ENCODE measurements around the gene STOX1. TPM values are rescaled to one million over a fixed set of nuclear protein-coding genes. Genes with fewer than 3 reads are reported as not detected.
"Not testable (repeated sequence)": the region's sequence is repeated elsewhere in the genome, so short reads cannot be mapped to it uniquely, and the experiment has no call there.

The STOX1 gene
- total RNA-seq, 3 donors from 2014 or later (not counting 1 experiment from before 2014, with no cell fraction given), result 0.07 TPM; not detected in 2

DNA sequence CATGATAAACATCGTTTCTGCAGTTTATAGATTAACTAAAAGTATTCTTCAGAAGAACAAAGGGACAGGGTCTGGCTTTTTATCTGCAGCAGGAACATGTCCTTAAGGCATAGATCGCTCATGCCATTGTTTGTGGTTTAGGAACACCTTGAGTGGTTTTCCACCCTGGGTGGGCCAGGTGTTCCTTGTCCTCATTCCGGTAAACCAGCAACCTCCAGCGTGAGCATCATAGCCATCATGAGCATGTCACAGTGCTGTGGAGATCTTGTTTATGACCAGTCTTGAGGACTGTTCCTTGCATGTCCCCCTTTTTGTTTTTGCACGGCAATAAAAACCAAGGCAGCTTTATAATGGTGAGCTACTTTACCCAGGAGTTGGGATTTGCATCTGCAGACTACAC lies 33.9 kb downstream of the STOX1 start:
- TF ChIP-seq, protein P1, sequence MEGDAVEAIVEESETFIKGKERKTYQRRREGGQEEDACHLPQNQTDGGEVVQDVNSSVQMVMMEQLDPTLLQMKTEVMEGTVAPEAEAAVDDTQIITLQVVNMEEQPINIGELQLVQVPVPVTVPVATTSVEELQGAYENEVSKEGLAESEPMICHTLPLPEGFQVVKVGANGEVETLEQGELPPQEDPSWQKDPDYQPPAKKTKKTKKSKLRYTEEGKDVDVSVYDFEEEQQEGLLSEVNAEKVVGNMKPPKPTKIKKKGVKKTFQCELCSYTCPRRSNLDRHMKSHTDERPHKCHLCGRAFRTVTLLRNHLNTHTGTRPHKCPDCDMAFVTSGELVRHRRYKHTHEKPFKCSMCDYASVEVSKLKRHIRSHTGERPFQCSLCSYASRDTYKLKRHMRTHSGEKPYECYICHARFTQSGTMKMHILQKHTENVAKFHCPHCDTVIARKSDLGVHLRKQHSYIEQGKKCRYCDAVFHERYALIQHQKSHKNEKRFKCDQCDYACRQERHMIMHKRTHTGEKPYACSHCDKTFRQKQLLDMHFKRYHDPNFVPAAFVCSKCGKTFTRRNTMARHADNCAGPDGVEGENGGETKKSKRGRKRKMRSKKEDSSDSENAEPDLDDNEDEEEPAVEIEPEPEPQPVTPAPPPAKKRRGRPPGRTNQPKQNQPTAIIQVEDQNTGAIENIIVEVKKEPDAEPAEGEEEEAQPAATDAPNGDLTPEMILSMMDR (IDR thresholded peaks at IDR 0.05), result no peak
- Histone ChIP-seq H3K9me3 (ENCODE audit: control insufficient read depth, insufficient read depth, low read length) (peaks cover 19% of the 10 kb centered on the region), H3K27me3 (ENCODE audit: control insufficient read depth, insufficient read depth, low read length) (no peaks in the 10 kb centered on the region), H3K4me3 (ENCODE audit: low read length) (no peak overlapping the region), H3K36me3 (ENCODE audit: control insufficient read depth, insufficient read depth, low read length) (no peaks in the 10 kb centered on the region), H3K4me1 (ENCODE audit: control insufficient read depth, insufficient read depth, low read length) (no peaks in the 10 kb centered on the region), H3K27ac (ENCODE audit: low read length) (no peak overlapping the region)
- no peak overlapping the region for H3K4me3 Mint-ChIP-seq
- no peaks in the 10 kb centered on the region for H3K4me1 Mint-ChIP-seq
- H3K9me3 Mint-ChIP-seq, result peaks cover 6 to 13% of the 10 kb centered on the region in 2 donors
- peaks cover 4 to 8% of the 10 kb centered on the region in 2 donors for H3K27me3 Mint-ChIP-seq (ENCODE audit: low read depth in 2 of 2)
- intact Hi-C loops (cut with micrococcal nuclease), result no loop called here
- 97% methylated on average over 5 of the region's 5 CpGs for WGBS (ENCODE audit: insufficient coverage)
- no peak for ATAC-seq
- H3K36me3 Mint-ChIP-seq, result no peaks in the 10 kb centered on the region
- no peak for DNase-seq
- H3K27ac Mint-ChIP-seq, result no peak overlapping the region

DNA sequence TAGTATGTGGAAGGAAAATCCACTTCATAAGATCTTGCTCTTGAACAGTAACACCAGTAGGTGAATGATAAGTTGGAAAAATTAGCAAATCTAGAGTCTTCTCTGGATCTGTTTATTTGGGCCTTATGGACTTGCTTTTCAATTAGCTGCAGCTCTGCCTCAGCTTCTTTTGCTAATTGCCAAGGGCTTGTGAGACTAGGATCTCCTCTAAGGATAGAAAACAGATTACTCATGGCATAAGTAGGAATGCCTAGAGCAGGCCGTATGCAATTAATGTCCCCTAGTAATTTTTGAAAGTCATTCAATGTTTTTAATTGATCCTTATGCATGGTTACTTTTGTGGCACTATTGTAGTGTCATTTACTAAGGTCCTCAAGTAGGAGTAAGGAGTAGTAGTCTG lies 37.3 kb downstream of the STOX1 start:
- Histone ChIP-seq H3K27ac (ENCODE audit: low read length) (no peak overlapping the region), H3K36me3 (ENCODE audit: control insufficient read depth, insufficient read depth, low read length) (no peaks in the 10 kb centered on the region), H3K4me3 (ENCODE audit: low read length) (no peak overlapping the region), H3K4me1 (ENCODE audit: control insufficient read depth, insufficient read depth, low read length) (no peaks in the 10 kb centered on the region), H3K27me3 (ENCODE audit: control insufficient read depth, insufficient read depth, low read length) (no peaks in the 10 kb centered on the region), H3K9me3 (ENCODE audit: control insufficient read depth, insufficient read depth, low read length) (peaks cover 19% of the 10 kb centered on the region)
- ATAC-seq, result no peak
- 100% methylated on average over 1 of the region's 1 CpG for WGBS (ENCODE audit: insufficient coverage)
- TF ChIP-seq, protein P1 (IDR thresholded peaks at IDR 0.05), result no peak
- DNase-seq, result no peak
- Mint-ChIP-seq H3K36me3 (no peaks in the 10 kb centered on the region), H3K9me3 (peaks cover 6 to 10% of the 10 kb centered on the region in 2 donors), H3K4me1 (no peaks in the 10 kb centered on the region), H3K4me3 (no peak overlapping the region), H3K27me3 (ENCODE audit: low read depth in 2 of 2) (peaks cover 0 to 5% of the 10 kb centered on the region in 2 donors), H3K27ac (no peak overlapping the region)
- intact Hi-C loops (cut with micrococcal nuclease), result no loop called here

DNA sequence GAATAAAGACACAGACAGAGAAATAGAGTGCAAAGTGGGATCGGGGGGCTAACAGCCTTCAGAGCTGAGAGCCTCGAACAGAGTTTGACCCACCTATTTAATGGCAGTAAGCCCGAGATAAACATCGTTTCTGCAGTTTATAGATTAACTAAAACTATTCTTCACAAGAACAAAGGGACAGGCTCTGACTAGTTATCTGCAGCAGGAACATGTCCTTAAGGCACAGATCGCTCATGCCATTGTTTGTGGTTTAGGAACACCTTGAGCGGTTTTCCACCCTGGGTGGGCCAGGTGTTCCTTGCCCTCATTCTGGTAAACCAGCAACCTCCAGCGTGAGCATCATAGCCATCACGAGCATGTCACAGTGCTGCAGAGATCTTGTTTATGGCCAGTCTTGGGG lies 40.8 kb downstream of the STOX1 start:
- H3K27me3 ChIP-seq (ENCODE audit: control insufficient read depth, insufficient read depth, low read length); H3K27me3 Mint-ChIP-seq (ENCODE audit: low read depth in 2 of 2); H3K27ac Mint-ChIP-seq; H3K4me3 ChIP-seq (ENCODE audit: low read length); H3K4me1 ChIP-seq (ENCODE audit: control insufficient read depth, insufficient read depth, low read length); H3K36me3 Mint-ChIP-seq; intact Hi-C loops (cut with micrococcal nuclease); H3K36me3 ChIP-seq (ENCODE audit: control insufficient read depth, insufficient read depth, low read length); H3K4me3 Mint-ChIP-seq; DNase-seq; H3K9me3 Mint-ChIP-seq; H3K4me1 Mint-ChIP-seq; ATAC-seq; H3K27ac ChIP-seq (ENCODE audit: low read length); H3K9me3 ChIP-seq (ENCODE audit: control insufficient read depth, insufficient read depth, low read length): not testable (repeated sequence)
- WGBS (ENCODE audit: insufficient coverage), result 94% methylated on average over 8 of the region's 8 CpGs

DNA sequence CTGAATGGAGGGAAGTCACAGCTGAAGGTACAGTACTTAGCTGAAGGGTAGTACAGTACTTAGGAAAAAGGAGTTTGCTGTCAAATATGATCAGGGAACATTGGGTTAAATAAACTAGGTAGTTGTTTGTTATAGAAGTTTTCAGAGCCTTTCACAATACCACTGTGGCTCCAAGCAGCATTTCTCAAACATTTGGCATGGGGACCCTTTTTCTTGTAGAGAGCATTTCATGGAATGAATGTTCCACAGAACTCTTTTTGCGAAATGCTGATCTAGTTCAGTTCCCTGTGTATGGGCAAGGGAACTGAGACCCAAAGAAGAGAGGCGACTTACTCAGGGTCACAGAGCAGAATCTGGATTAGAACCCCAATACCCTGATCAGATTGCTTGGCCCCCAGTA lies 42.3 kb downstream of the STOX1 start:
- H3K27ac Mint-ChIP-seq, result no peak overlapping the region
- no peak overlapping the region for H3K4me3 Mint-ChIP-seq
- intact Hi-C loops (cut with micrococcal nuclease), result no loop called here
- no peaks in the 10 kb centered on the region for H3K27me3 ChIP-seq (ENCODE audit: control insufficient read depth, insufficient read depth, low read length)
- no peaks in the 10 kb centered on the region for H3K9me3 Mint-ChIP-seq
- 50% methylated on average over 2 of the region's 2 CpGs for WGBS (ENCODE audit: insufficient coverage)
- H3K4me1 ChIP-seq (ENCODE audit: control insufficient read depth, insufficient read depth, low read length), result no peaks in the 10 kb centered on the region
- H3K4me1 Mint-ChIP-seq, result no peaks in the 10 kb centered on the region
- peaks cover 0 to 5% of the 10 kb centered on the region in 2 donors for H3K27me3 Mint-ChIP-seq (ENCODE audit: low read depth in 2 of 2)
- TF ChIP-seq, protein P1 (IDR thresholded peaks at IDR 0.05), result no peak
- no peaks in the 10 kb centered on the region for H3K36me3 ChIP-seq (ENCODE audit: control insufficient read depth, insufficient read depth, low read length)
- H3K4me3 ChIP-seq (ENCODE audit: low read length), result no peak overlapping the region
- no peak overlapping the region for H3K27ac ChIP-seq (ENCODE audit: low read length)
- H3K36me3 Mint-ChIP-seq, result no peaks in the 10 kb centered on the region
- no peaks in the 10 kb centered on the region for H3K9me3 ChIP-seq (ENCODE audit: control insufficient read depth, insufficient read depth, low read length)
- DNase-seq (no peak), ATAC-seq (no peak)
